GM21825 (cell line): ENCODE results near the gene PRDM10.

Experiments
- ATAC-seq: cut with Tn5 transposase; IDR thresholded peaks from one replicate; pipeline ENCODE4 v1.9.1; 2021; ENCODE audit warnings: mild to moderate bottlenecking, moderate library complexity; ENCODE audit not compliant: unreplicated experiment

The PRDM10 gene

DNA sequence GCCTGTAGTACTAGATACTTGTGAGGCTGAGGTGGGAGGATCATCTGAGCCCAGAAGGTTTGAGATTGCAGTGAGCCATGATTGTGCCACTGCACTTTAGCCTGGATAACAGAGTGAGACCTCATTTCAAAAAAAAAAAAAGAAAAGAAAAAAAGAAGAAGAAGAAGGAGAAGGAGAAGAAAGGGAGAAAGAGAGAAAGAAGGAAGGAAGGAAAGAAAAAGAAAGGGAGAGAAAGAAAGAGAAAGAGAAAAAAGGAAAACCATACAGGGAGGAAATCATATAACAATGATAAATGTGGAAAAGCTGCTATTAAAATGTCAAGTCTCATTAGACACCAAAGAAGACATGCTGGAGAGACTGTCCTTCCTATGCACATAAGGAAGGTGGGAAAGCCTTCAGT, 5.7 kb upstream of the PRDM10 start:
- ATAC-seq, result no peak

DNA sequence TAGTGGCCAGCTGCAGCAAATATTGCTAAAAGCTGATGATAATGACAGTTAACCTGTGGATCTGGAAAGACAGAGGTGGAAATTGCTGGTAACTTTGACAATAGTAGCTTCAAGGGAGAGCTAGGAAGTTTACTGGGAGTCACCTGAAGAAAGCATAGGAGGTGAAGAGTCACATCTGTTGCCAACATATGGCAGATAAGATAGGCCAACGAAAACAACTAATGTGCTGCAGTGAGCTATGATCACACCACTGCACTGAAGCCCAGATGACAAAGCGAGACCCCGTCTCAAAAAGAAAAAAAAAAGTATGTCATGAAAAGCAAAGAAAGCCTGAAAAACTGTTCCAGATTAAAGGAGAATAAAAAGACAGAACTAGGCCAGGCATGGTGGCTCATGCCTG, 4.3 kb upstream of the PRDM10 start:
- no peak for ATAC-seq

DNA sequence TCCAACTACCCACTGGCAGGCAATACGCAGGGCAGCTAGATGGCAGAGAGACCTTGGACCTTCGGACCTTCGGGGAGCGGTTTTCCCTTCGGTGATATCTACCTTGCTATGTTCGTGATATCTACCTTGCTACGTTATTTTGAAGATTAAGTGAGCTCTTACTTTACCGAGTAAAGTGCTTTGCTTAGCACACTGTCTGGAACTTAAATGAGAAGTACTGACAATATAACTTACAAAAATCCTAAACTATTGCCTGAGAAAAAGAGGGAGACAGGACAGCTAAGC, 1.0 kb upstream of the PRDM10 start:
- ATAC-seq, result no peak

DNA sequence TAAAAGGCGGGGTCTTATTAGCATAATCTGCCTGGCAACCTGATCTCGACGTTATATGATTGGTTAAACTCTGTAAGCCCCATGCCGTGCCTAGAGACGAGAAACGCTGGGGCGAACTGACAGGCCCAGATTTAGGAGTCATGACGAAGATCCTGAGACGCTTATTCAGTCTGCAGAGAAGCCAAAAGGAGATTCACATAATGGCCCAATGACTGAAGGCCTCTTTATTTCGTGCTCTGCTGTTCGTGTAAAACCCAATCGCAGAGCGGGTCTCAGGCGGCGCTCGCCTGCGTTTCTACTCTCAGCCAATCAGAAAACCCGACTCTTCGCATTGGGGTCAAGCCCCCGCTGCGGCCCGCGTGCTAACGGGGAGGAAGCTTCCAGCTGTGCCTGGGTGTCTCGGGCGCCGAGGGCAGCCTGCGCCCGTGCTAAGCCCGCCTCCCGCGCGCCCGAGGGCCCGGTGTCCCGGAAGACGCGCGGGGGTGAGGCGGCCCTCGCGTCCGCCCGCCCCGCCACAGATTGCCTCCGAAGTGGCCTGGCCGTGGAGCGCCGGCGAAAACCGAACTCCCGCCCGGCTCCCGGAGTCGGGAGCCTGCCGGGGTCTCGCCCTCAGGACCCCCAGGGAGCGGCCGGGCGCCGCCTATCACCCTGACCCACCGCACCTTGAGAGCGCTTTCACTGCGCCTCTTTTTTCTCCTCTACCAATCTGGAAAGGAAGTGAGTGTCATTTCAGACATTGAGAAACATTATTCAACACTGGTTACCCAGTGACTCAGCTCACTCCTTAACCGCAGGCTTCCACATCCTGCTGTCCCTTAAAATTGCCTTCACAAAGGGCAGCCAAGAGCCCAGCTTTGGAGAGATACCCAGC, 446 bp upstream of the PRDM10 start:
- peak; percentile 76 for ATAC-seq

DNA sequence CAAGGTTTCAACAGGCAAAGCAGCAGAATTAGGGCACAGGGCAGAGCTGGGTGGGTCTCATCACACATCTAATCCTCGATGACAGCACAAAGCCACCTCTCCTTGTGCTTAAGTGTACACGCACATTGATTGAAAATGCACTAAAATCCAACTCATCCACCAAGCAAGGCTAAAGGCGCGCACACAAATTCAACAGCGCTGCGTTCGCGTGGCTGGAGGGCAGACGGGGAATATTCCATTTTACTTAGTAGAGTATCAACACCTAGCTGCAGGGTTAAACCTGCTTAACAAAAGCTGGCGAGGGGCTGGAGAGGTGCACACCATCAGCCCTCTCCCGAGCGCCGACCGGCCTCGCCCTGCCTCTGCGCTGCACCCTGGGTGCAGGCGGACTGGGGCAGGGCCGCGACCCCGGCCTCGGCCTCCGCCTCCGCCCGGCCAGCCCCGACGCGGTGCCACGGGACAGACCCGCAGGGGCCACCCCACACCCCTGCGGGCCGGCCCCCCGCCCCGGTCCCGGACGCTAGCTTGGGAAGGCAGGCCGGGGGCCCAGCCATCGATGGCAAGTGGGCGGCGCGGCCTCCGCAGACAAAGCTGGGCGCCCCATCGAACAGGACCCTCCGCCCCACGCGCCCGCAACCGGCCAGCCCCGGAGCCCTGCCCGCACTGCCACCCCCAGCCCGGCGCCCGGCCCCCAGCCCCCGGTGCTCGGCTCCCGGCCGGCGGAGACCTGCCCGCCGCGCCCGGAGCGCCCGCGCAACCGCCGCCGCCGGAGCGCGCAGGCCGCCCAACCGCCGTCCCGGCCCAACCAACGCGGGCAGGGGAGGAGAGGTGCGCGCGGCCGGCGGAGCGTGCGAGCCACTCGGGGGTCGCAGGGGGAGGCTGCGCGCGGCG, 929 bp downstream of the PRDM10 start:
- peak; percentile 28 for ATAC-seq

DNA sequence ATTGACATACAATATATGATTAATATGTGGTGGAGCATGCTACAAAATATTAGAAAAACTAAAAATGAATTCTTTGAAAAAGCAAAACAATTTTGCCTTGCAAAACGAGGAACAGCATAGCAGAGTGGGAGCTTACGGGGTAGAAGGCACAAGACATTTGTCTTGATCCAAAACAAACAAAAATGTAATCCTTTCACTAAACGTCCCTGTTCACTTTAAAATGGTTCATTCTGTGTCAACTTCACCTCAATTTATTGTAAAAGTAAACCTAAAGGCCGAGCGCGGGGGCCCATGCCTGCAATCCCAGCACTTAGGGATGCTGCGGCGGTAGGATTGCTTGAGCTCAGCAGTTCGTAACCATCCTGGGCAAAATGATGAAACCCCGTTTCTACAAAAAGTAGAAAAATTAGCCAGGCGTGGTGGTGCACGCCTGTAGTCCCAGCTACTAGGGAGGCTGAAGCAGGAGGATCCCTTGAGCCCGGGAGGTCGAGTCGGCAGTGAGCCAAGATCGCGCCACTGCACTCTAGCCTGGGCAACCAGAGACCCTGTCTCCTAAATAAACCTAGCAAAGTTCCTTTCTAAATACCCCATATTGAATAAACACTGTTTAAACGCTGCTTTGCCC, 2.0 kb downstream of the PRDM10 start:
- ATAC-seq, result no peak

DNA sequence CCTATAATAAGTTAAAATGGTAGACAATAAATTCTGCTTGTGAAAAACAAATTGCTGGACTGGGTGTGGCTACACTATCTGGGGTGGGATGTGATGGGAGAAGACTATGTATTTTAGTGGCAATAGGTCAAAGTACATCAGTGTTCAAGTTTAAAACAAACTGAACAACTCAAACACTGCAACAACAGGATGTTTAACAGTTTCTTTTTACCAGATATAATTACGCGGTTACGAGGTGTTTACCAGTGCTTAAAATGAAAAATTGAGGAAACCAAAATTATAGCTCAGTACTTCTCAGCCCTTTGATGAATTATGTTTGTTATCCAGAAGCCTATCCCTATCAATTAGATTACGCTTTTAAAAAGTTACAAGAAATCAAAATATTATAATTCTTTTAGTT, 3.2 kb downstream of the PRDM10 start:
- no peak for ATAC-seq

DNA sequence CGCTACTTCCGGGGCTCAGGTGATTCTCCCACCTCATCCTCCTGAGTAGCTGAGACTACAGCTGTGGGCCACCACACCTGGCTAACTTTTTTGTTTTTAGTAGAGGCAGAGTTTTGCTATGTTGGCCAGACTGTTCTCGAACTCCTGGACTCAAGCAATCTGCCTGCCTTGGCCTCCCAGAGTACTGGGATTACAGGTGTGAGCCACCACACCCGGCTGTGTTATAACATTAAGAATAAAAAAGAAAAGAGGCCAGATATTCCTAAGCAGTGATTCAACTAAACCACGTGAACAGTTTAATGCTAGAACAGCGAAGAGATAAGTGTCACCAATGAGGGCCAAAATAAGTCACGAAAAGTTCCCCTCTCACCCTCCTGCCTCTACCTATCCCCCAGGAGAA, 3.7 kb downstream of the PRDM10 start:
- no peak for ATAC-seq

DNA sequence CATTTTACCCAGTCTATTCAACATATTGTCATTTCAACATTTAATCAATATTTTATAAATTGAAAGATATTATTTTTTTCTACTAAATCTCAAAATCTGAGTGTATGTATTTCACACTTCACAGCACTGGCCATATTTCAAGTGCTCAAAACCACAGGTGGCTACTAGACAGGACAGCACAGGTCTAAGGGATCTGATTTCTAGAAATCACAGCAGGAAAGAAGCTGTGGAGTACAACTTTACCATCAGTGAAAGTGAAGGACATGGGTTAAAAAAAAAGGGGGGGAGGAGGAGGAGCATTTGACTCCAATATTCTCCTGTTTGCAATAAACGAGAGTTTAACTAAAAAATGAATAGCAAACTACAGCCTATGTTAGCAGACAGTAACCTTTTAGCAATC, 4.5 kb downstream of the PRDM10 start:
- no peak for ATAC-seq

DNA sequence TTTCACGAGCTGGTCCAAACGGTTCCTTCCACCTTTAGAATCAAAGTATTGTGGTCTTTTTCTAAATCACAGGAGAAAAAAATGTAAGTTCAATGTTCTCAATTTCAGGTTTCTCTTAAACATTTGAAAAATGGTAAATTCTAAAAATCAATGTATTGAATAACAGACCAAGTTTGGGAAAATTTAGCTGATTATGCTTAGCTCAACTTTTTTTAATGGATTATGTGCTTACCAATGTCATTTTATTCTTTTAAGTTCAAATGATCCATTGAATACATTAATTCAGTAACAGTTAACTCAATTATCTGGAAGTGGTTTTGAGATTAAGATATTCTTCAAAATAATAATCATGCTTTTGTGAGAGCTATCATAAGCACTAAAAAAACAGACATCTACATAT, 5.1 kb downstream of the PRDM10 start:
- ATAC-seq, result no peak

DNA sequence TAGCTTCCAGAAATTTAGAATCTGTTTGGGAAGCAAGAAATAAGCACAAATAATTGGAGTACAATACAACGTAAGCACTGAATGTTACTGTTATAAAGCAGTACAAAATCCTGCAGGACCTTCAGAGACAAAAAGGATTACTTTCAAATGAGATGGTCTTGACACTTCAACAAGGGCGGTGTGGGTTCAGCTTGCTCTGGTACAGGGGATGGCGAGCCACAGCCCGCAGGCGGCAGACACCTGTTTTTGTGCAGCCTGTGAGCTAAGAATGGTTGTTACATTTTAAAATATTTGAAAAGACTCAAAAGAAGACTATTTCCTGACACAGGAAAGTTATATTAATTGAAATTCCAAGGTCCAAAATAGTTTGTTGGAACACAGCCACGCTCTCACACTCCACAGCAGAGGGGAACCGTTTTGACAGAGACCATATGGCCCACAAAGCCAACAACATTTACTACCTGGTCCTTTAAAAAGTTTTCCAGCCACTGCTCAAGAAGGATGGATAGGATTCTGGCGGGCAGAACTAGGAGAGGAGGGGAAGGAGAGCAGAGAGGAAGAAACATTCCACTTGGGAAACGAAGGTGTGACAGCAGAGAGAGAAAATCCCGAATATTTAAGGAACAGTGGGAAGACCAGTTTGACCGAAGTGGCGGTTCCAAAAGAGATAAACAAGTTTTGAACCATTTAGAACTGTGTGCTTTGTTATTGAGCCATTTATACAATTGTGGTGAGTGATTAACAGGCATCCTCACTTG, 6.3 kb downstream of the PRDM10 start:
- no peak for ATAC-seq

DNA sequence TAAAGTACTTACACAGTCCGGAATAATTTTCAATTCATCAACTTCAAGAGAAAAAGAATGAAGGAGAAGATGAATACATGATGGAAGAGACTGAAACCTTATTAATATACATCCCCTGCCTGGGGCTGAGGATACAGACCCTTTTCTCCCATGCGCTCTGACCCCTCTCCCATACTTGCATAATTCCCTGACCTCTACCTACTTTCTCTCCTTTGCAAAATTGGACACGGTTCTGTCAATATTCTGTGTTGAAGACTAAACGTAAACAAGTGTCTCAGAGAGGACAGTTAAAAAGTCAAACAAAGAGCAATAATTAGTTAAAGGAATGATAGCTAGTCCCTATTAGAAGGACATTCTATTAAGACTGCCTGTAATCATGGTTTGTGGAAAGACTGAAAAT, 7.5 kb downstream of the PRDM10 start:
- no peak for ATAC-seq

DNA sequence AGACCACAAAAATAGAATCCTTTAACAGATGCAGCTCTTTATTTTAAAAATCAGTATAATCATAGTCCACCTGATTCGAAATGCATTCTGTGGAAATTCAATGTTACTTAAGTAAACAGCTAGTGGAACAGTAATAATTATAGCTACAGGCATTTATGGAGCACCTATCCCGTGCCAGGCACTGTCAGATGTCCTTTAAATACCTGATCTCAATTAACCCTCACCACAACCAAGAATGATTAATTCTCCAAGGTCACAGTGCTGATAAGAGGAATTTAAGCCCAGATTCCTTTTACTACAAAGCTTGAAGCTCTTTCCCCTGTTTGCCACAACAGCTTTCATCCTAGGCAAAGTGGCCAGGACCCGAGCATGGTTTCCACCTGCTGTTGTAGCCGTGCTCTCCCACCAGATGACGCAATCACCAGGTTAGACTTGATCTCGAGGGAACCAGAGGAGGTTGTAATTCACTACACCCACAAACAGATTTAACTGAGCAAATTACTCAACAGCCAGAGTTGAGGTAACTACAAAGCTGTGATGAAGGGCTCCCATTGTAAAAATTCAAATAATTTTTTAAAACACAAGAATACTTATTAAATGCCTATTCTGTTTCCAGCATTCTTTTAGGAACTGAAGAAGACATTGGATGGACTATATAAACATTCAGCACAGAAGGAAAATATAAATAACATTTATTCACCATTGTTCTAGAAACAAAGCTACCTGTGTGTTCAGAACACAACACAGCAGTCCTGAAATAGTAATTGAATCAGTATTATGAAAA, 10.3 kb downstream of the PRDM10 start:
- no peak for ATAC-seq

DNA sequence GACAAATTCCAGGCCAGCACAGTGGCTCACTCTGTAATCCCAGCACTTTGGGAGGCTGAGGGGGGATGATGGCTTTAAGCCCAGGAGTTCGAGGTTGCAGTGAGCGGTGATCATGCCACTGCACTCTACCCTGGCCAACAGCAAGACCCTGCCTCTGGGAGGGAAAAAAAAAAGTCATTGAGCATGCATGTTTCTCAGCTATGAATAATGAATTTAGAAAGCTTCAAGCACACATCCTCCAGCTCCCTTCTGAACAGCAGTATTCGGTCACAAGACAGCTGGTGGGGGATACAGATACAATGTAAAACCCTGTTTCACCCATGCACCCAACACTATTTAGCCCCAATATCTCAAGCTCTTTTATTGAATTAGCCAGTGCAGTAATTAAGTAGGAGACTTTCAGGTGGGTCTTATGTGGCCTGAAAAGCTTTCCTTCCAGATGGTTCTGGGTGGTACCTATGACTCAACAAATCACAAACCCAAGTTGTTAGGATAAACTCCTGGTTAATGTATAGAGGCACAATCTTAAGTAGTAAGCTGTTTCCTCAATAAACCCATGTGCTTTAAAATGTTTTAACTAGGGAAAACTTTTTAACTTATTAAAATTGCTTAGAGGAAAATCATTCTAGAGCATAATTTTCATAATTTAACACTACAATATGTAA, 13.4 kb downstream of the PRDM10 start:
- no peak for ATAC-seq

DNA sequence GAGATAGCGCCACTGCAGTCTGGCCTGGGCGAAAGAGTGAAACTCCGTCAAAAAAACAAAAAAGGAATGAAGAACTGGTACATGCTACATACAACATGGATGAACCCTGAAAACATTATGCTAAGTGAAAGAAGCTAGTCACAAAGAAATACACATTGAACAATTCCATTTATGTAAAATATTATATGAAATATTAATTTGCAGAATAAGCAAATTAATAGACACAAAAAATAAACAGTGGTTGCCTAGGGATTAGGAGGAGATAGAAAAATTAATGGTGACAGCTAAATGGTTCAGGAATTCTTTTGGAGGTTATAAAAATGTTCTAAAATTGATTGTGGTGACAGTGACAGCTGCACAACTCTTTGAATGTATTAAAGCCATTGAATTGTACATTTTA, 14.7 kb downstream of the PRDM10 start:
- ATAC-seq, result no peak

DNA sequence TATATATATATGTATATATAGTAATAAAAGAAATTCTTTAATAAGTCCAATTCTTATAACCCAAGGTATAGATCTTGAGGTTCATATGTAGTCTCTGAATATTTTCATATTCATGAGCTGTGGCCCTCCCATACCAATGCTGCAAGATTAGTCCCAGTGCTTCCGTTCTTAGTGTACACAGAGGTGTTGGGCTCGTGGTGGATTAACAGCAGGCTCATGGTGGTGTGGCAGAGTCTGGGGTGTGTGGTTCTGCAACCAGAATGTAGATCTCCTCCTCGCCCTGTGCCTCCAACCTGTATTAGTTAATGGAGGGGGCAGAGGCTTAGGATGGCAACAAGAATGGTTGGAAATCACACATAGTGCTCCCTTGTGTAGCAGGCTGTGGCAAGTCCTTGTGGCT, 16.8 kb downstream of the PRDM10 start:
- ATAC-seq, result no peak

DNA sequence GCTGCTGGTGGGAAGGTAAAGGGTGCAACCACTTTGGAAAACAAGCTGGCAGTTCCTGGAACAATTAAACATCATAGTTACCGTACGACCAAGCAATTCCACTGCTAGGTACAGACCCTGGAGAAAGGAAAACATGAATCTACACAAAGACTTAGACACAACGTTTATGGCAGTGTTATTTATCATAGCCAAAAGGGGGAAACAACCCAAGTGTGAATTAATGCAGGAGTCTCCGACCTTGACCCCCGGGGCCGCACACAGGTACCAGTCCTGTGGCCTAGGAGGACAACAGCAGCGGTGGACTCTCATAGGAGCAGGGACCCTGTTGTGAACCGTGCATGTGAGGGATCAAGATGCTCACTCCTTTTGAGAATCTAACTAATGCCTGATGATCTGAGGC, 22.5 kb downstream of the PRDM10 start:
- no peak for ATAC-seq

DNA sequence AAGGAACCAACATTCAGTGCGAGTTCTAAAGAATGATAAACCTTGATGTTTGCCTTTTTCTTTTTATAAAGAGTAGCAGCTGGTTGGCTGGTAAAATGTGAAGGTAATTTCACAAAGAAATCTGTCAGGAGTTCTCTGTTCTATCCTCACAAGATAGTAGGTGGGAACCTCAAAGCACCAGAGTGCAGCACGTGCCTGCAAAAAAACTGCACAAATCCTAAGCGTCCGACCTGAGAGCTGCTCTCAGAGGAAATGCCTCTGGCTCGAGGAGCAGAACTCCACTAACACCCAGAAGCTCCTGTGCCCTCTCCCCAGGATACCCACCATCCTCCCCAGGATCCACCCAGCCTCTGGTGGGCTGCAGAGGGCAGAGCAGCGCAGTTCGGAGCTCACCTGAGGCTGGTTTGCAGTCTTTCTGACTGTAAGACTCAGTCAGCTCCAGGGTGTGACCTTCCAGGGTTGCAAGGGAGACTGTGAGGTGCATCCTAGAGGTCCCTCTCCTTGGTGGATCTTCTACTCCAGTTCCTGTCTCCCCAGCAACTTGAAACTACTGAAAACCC, 23.5 kb downstream of the PRDM10 start:
- ATAC-seq, result no peak

DNA sequence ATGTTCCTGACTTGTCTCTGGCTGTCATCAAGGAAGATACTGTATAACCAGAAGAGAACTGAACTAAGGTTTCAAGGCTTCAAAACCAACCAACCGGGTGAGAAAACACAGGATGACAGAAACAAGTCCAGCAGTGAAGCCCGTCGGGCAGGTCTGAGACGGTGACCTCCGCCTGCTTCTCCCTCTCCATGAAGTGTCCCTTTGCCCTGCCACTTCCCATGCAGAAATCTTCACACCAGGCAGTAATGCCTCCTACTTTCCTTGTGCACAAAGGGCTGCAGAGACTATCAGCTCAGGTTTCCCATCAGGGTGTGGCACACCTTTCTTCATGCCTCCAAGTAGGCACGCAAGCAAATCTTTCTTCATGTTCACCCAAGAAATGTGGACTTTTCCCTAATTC, 24.2 kb downstream of the PRDM10 start:
- ATAC-seq, result no peak

DNA sequence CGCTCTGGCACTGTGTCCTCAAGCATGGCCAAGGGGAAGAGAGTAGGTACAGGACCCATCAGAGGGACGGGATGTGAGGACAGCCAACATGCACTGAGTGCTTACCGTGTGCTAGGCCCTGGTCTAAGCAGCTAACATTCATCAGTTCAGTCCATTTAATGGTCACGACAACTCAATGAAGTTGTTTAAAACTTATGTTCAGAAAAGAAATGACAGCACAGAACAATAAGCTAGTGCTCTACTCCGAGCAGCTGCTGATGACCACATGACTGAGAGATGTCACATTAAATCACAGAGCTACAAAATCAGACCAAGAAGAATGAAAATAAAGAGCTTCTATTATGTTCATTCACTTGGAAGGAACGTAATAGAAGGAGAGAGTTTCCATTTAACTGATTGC, 26.3 kb downstream of the PRDM10 start:
- no peak for ATAC-seq
